ENCODE data around the gene TNS1.

Gene TNS1

DNA sequence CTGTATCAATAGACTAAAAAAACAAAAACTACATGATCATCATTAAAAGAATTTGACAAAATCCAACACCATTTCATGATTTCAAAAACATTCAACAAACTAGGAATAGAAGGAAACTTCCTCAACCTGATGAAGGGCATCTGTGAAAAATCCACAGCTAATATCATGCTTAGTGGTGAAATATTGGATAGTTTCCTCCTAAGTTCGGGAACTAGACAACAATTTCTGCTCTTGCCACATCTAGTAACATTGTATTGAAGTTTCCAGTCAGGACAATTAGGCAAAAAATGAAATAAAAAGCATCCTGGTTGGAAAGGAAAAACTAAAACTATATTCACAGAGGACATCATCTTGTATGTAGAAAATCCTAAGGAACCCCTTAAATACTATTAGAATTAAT, 34.8 kb downstream of the TNS1 start:
- no peaks in the 10 kb centered on the region for H3K9me2 ChIP-seq (replicated peaks; ENCODE audit: insufficient read depth, low read length)
- H3K9me3 ChIP-seq (replicated peaks; ENCODE audit: insufficient read depth, low read length), result no peaks in the 10 kb centered on the region
- no peaks in the 10 kb centered on the region for H3K79me2 ChIP-seq (ENCODE audit: low read length)
- no peak overlapping the region for H3K4me3 ChIP-seq (ENCODE audit: low read length)
- no peaks in the 10 kb centered on the region for H3K4me1 ChIP-seq (ENCODE audit: low read length)
- H3K36me3 ChIP-seq (replicated peaks; ENCODE audit: insufficient read depth, low read length), result no peaks in the 10 kb centered on the region
- no peaks in the 10 kb centered on the region for H4K20me1 ChIP-seq (ENCODE audit: insufficient read depth, low read length)
- H3K27ac ChIP-seq (ENCODE audit: low read length), result no peak overlapping the region
- H3F3A ChIP-seq (ENCODE audit: insufficient read depth, low read length), result no peaks in the 10 kb centered on the region
- TF ChIP-seq, protein P1, sequence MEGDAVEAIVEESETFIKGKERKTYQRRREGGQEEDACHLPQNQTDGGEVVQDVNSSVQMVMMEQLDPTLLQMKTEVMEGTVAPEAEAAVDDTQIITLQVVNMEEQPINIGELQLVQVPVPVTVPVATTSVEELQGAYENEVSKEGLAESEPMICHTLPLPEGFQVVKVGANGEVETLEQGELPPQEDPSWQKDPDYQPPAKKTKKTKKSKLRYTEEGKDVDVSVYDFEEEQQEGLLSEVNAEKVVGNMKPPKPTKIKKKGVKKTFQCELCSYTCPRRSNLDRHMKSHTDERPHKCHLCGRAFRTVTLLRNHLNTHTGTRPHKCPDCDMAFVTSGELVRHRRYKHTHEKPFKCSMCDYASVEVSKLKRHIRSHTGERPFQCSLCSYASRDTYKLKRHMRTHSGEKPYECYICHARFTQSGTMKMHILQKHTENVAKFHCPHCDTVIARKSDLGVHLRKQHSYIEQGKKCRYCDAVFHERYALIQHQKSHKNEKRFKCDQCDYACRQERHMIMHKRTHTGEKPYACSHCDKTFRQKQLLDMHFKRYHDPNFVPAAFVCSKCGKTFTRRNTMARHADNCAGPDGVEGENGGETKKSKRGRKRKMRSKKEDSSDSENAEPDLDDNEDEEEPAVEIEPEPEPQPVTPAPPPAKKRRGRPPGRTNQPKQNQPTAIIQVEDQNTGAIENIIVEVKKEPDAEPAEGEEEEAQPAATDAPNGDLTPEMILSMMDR (IDR thresholded peaks at IDR 0.05; ENCODE audit: low read length), result no peak
- TF ChIP-seq EZH2 (optimal IDR thresholded peaks at IDR 0.05; ENCODE audit: low read depth, low read length) (no peak), EZH2phosphoT487 (IDR thresholded peaks at IDR 0.05; ENCODE audit: low read length) (no peak)
- no peak overlapping the region for H3K9ac ChIP-seq (ENCODE audit: low read length)
- no peak overlapping the region for H3K4me2 ChIP-seq (ENCODE audit: low read depth, low read length)
- no peak for DNase-seq
- H3K27me3 ChIP-seq (replicated peaks; ENCODE audit: insufficient read depth, low read length), result no peaks in the 10 kb centered on the region
- H2AFZ ChIP-seq (ENCODE audit: low read length), result no peak overlapping the region

DNA sequence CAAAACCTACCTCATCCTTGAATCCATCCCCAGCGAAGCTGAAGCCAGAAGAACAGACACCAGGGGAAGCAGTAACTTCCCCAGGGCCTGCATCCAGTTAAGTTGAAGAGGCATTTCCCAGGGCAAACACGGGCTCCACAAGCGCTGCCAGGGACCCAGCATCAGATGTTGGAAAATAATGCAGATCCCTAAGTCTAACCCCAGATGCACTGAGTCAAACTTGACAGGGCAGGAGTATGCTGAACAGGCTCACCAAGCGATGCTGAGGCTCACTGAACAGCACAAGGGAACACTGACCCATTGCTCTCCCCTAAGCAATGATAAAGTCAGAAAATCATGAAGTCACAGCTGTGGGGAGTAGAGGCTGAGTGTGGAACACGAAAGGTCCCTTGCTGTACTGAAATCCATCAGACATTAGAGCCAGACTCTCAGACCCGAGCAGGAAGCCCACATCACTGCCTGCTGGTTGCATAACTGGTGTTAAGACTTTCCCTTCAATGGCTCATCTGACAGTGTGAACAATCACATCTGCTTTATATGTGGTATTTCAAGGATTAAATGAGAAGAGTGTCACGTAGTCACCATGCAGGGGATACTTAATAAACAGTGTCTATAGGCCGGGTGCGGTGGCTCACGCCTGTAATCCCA, 36.2 kb downstream of the TNS1 start:
- H3K4me3 ChIP-seq (ENCODE audit: low read length), result no peak overlapping the region
- no peak for DNase-seq

DNA sequence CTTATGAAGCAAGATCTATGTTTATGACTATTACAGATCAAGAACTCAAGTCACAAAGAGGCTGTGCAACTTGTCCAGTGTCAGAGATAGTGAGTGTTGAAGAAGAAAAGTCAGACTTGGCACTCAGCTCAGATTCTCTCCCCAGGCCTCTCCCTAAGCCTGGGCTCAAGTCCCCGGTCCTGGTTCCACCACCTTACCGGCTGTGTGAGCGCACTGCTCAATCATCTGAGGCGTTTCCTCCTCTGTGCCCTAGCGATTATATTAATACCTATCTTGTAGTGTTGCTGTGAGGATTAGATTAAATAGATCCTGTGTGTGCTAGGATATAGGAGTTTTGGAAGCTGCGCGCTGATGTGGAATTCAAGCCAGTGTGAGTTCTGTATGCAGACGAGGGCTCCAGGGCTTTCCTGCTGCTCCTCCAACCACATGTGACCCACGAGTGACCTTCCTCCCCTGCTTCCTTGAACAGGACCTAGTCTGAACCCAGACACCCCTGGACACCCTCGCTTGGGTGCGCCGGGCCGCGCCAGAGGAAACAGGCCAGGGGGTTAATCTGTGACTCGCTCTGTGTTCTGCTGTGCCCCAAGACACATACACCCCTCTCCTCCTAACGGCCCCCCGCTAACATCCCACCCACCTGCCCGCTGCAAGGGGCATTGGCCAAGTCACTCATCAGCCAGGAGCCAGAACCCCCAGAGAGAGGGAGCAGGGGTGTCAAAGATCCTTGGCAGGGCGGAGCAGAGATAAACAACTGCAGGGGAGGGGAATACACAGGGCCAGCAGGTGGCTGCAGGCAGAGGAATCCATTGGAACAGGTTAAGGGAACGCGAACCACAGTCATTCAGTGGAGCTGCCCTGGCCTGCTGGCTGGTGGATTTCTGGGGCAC, 38.3 kb downstream of the TNS1 start:
- TF ChIP-seq, protein P1 (IDR thresholded peaks at IDR 0.05; ENCODE audit: low read length), result no peak
- no peak for TF ChIP-seq EZH2 (optimal IDR thresholded peaks at IDR 0.05; ENCODE audit: low read depth, low read length)
- no peak for TF ChIP-seq EZH2phosphoT487 (IDR thresholded peaks at IDR 0.05; ENCODE audit: low read length)
- Histone ChIP-seq H3K4me3 (ENCODE audit: low read length) (no peak overlapping the region), H2AFZ (ENCODE audit: low read length) (no peak overlapping the region), H3F3A (ENCODE audit: insufficient read depth, low read length) (no peaks in the 10 kb centered on the region), H3K79me2 (ENCODE audit: low read length) (no peaks in the 10 kb centered on the region), H3K9ac (ENCODE audit: low read length) (no peak overlapping the region), H4K20me1 (ENCODE audit: insufficient read depth, low read length) (no peaks in the 10 kb centered on the region), H3K27me3 (replicated peaks; ENCODE audit: insufficient read depth, low read length) (no peaks in the 10 kb centered on the region), H3K36me3 (replicated peaks; ENCODE audit: insufficient read depth, low read length) (no peaks in the 10 kb centered on the region), H3K9me2 (replicated peaks; ENCODE audit: insufficient read depth, low read length) (no peaks in the 10 kb centered on the region), H3K9me3 (replicated peaks; ENCODE audit: insufficient read depth, low read length) (no peaks in the 10 kb centered on the region), H3K4me2 (ENCODE audit: low read depth, low read length) (no peak overlapping the region), H3K27ac (ENCODE audit: low read length) (no peak overlapping the region), H3K4me1 (ENCODE audit: low read length) (no peaks in the 10 kb centered on the region)
- DNase-seq, result no peak

More for the DNA sequence above, 36.2 kb downstream of the TNS1 start:
- H3K4me2 ChIP-seq (ENCODE audit: low read depth, low read length), result no peak overlapping the region
- TF ChIP-seq EZH2 (optimal IDR thresholded peaks at IDR 0.05; ENCODE audit: low read depth, low read length) (no peak), EZH2phosphoT487 (IDR thresholded peaks at IDR 0.05; ENCODE audit: low read length) (no peak)
- TF ChIP-seq, protein P1 (IDR thresholded peaks at IDR 0.05; ENCODE audit: low read length), result no peak
- H3K9me2 ChIP-seq (replicated peaks; ENCODE audit: insufficient read depth, low read length), result no peaks in the 10 kb centered on the region
- H2AFZ ChIP-seq (ENCODE audit: low read length), result no peak overlapping the region
- H3K9ac ChIP-seq (ENCODE audit: low read length), result no peak overlapping the region
- H3K27me3 ChIP-seq (replicated peaks; ENCODE audit: insufficient read depth, low read length), result no peaks in the 10 kb centered on the region
- H3K79me2 ChIP-seq (ENCODE audit: low read length), result no peaks in the 10 kb centered on the region
- no peak overlapping the region for H3K27ac ChIP-seq (ENCODE audit: low read length)
- H3F3A ChIP-seq (ENCODE audit: insufficient read depth, low read length), result no peaks in the 10 kb centered on the region
- H3K9me3 ChIP-seq (replicated peaks; ENCODE audit: insufficient read depth, low read length), result no peaks in the 10 kb centered on the region
- no peaks in the 10 kb centered on the region for H4K20me1 ChIP-seq (ENCODE audit: insufficient read depth, low read length)
- no peaks in the 10 kb centered on the region for H3K36me3 ChIP-seq (replicated peaks; ENCODE audit: insufficient read depth, low read length)
- H3K4me1 ChIP-seq (ENCODE audit: low read length), result no peaks in the 10 kb centered on the region

Measured in MM.1S (cell line).